GM21423 (cell line): ENCODE data around the gene RBM19.
"Not testable (repeated sequence)": the region's sequence is repeated elsewhere in the genome, so short reads cannot be mapped to it uniquely, and the experiment has no call there.

Experiments used
- ATAC-seq: cut with Tn5 transposase; IDR thresholded peaks from one replicate; pipeline ENCODE4 v1.9.1; 2021; ENCODE audit warnings: mild to moderate bottlenecking, moderate library complexity; ENCODE audit not compliant: unreplicated experiment

RBM19 gene

GRCh38 chr12:113965951-113966797 is at the start of gene RBM19:
RBM19 (minus strand) TSS chr12:113966325; CDS start chr12:113966227, 98 bp downstream.
- peak; percentile 97 for ATAC-seq

GRCh38 chr12:114015851-114016250 is 49.7 kb upstream of the RBM19 start:
- no peak for ATAC-seq

- ATAC-seq, result no peak
These were observed 47.6 kb upstream of the RBM19 start for GRCh38 chr12:114013575-114014345.

- no peak for ATAC-seq
These were observed 46.8 kb upstream of the RBM19 start for GRCh38 chr12:114012744-114013431.

GRCh38 chr12:114011711-114012110 is 45.6 kb upstream of the RBM19 start:
- no peak for ATAC-seq

- no peak for ATAC-seq
These were observed 40.6 kb upstream of the RBM19 start for GRCh38 chr12:114006482-114007425.

GRCh38 chr12:114004402-114004801 is 38.3 kb upstream of the RBM19 start:
- ATAC-seq, result no peak

- no peak for ATAC-seq
These were observed 37.2 kb upstream of the RBM19 start for GRCh38 chr12:114003286-114003685.

- ATAC-seq, result no peak
These were observed 35.6 kb upstream of the RBM19 start for GRCh38 chr12:114001511-114002340.

GRCh38 chr12:114000861-114001260 is 34.7 kb upstream of the RBM19 start:
- ATAC-seq, result no peak

- not testable (repeated sequence) for ATAC-seq
These were observed 34.1 kb upstream of the RBM19 start for GRCh38 chr12:114000261-114000660.

- ATAC-seq, result no peak
These were observed 31.2 kb upstream of the RBM19 start for GRCh38 chr12:113997365-113997764.

- ATAC-seq, result no peak
These were observed 29.9 kb upstream of the RBM19 start for GRCh38 chr12:113996026-113996425.

- ATAC-seq, result no peak
These were observed 27.9 kb upstream of the RBM19 start for GRCh38 chr12:113994051-113994450.

- ATAC-seq, result not testable (repeated sequence)
These were observed 26.6 kb upstream of the RBM19 start for GRCh38 chr12:113992751-113993150.

- no peak for ATAC-seq
These were observed 25.3 kb upstream of the RBM19 start for GRCh38 chr12:113991224-113992044.

GRCh38 chr12:113990250-113991223 is 24.4 kb upstream of the RBM19 start:
- ATAC-seq, result no peak
